Left ventricle myocardium inferior (tissue), 1 donor: ENCODE measurements around the gene STK39. TPM values are rescaled to one million over a fixed set of nuclear protein-coding genes. Genes with fewer than 3 reads are reported as not detected.
A peak's percentile ranks its signal among the peaks of the same experiment; 100 is the strongest.

Experiments
- DNase-seq: peaks from one replicate; pipeline ENCODE4 v3.0.0-alpha.2; 2020
- H3K27ac ChIP-seq: fragments of 200-600 bp; replicated peaks from 2 replicates; pipeline ENCODE4 v1.8.0; 2021
- H3K27me3 ChIP-seq: fragments of 200-600 bp; 2 replicates; pipeline ENCODE4 v1.8.0; 2021; ENCODE audit warnings: low read depth
- H3K36me3 ChIP-seq: fragments of 200-600 bp; 2 replicates; pipeline ENCODE4 v1.8.0; 2021
- H3K4me1 ChIP-seq: fragments of 200-600 bp; 2 replicates; pipeline ENCODE4 v1.8.0; 2021
- H3K4me3 ChIP-seq: fragments of 200-600 bp; 2 replicates; pipeline ENCODE4 v1.8.0; 2021; ENCODE audit warnings: mild to moderate bottlenecking, moderate library complexity
- H3K9me3 ChIP-seq: fragments of 200-600 bp; replicated peaks from 2 replicates; pipeline ENCODE4 v1.8.0; 2021
- intact Hi-C: fragments of 100-400 bp; cut with micrococcal nuclease; formaldehyde crosslinking; loops from one replicate; pipeline ENCODE4 v1.11.0; 2022
- total RNA-seq: library from RNA; stranded (reverse); fragmentation: NEBNext Ultra II Directional; extraction: Animal tissue kit (Norgen Biotek cat#: 25700); gene quantifications from one replicate; pipeline ENCODE4 v1.2.1, GENCODE V29; 2021
- TF ChIP-seq, protein P1 (sequence below): fragments of 200-600 bp; IDR thresholded peaks from 2 replicates; pipeline ENCODE4 v1.8.0; 2021; ENCODE audit warnings: antibody characterized with exemption, mild to moderate bottlenecking, borderline replicate concordance
- donor health status: DM: no; HTN: yes; CAD: no; lungs with severe emphysema.

Gene STK39
- total RNA-seq, 1 donor from 2014 or later = 23.2 TPM

DNA sequence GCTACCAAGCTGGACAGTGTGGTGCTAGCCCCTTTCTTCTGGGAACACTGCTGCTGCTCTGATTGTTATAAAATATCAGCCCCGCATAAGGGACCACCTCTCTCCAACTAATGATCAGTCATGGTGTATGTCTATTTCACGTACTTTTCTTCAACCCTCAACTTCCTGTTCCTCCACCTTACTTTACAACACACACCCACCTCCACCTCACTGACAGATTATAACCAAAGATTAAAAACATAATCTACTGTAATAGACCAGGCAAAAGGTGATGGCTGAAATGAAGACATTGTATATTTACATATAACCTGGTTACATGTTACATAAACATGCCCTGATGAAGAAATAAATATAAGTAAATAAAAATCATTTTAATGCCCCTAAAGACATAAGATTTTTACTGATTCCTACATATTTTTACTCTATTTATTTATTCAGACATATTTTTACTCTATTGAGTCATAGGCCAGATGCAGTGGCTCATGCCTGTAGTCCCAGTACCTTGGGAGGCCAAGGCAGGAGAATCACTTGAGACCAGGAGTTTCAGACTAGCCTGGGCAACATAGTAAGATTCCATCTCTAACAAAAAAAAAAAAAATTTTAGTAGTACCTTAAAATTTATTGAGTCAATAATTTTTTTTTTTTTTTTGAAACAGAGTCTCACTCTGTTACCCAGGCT is 12.8 kb downstream of the STK39 start:
- Histone ChIP-seq H3K4me3 (no peak overlapping the region), H3K36me3 (no peaks in the 10 kb centered on the region), H3K9me3 (peaks cover 7% of the 10 kb centered on the region), H3K4me1 (peaks cover 20% of the 10 kb centered on the region), H3K27ac (no peak overlapping the region), H3K27me3 (no peaks in the 10 kb centered on the region)
- intact Hi-C loops = no loop called here
- TF ChIP-seq, protein P1, sequence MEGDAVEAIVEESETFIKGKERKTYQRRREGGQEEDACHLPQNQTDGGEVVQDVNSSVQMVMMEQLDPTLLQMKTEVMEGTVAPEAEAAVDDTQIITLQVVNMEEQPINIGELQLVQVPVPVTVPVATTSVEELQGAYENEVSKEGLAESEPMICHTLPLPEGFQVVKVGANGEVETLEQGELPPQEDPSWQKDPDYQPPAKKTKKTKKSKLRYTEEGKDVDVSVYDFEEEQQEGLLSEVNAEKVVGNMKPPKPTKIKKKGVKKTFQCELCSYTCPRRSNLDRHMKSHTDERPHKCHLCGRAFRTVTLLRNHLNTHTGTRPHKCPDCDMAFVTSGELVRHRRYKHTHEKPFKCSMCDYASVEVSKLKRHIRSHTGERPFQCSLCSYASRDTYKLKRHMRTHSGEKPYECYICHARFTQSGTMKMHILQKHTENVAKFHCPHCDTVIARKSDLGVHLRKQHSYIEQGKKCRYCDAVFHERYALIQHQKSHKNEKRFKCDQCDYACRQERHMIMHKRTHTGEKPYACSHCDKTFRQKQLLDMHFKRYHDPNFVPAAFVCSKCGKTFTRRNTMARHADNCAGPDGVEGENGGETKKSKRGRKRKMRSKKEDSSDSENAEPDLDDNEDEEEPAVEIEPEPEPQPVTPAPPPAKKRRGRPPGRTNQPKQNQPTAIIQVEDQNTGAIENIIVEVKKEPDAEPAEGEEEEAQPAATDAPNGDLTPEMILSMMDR = no peak
- no peak for DNase-seq

GRCh38 chr2:168233726-168234406 is 13.5 kb downstream of the STK39 start:
- peaks cover 7% of the 10 kb centered on the region for H3K9me3 ChIP-seq
- H3K27ac ChIP-seq = no peak overlapping the region
- TF ChIP-seq, protein P1 = no peak
- no peak for DNase-seq
- no peaks in the 10 kb centered on the region for H3K36me3 ChIP-seq
- H3K27me3 ChIP-seq = no peaks in the 10 kb centered on the region
- intact Hi-C loops = no loop called here
- peaks cover 15% of the 10 kb centered on the region for H3K4me1 ChIP-seq
- H3K4me3 ChIP-seq = no peak overlapping the region

- Histone ChIP-seq H3K4me3 (no peak overlapping the region), H3K4me1 (peaks cover 15% of the 10 kb centered on the region), H3K27me3 (no peaks in the 10 kb centered on the region), H3K36me3 (no peaks in the 10 kb centered on the region), H3K9me3 (peaks cover 7% of the 10 kb centered on the region), H3K27ac (no peak overlapping the region)
- no peak for DNase-seq
- intact Hi-C loops = no loop called here
- TF ChIP-seq, protein P1 = no peak
Observed at GRCh38 chr2:168233166-168233565, 14.2 kb downstream of the STK39 start.

DNA sequence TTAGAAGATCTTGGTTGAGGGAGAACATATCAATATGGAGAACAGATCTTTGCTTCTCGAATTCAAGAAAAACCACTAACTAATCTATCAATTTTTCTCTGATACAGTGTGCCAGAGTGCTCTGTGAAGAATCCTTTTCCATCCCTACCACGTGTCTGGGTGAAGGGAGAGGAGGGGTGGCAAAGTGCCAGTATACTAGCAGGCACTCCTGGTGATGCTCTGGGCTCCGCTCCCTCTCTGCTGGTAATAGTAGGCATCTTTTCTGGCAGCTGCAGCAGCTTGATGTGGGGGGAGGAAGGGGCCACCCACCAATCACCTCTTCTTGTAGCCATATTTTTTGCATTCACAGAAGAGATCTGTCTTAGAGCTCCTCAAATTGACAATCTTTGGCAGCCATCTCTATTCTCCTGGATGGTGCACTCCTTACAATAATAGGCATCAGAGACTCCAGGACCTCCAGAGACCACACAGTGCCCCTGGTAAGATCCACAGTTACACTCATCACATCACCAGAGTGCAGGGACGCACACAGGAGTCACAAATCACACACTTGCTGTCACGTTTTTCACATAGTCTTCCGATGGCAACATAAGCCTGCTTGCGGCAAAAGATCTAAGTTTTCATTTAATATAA is 15.7 kb downstream of the STK39 start:
- H3K36me3 ChIP-seq = no peaks in the 10 kb centered on the region
- H3K4me3 ChIP-seq = no peak overlapping the region
- H3K27ac ChIP-seq = no peak overlapping the region
- peaks cover 15% of the 10 kb centered on the region for H3K4me1 ChIP-seq
- TF ChIP-seq, protein P1 = no peak
- H3K27me3 ChIP-seq = no peaks in the 10 kb centered on the region
- H3K9me3 ChIP-seq = peaks cover 7% of the 10 kb centered on the region
- intact Hi-C loops = no loop called here
- peak; percentile 31 for DNase-seq

- Histone ChIP-seq H3K27ac (no peak overlapping the region), H3K4me1 (peaks cover 15% of the 10 kb centered on the region), H3K9me3 (peaks cover 7% of the 10 kb centered on the region), H3K4me3 (no peak overlapping the region), H3K36me3 (no peaks in the 10 kb centered on the region), H3K27me3 (no peaks in the 10 kb centered on the region)
- no peak for DNase-seq
- intact Hi-C loops = no loop called here
- TF ChIP-seq, protein P1 = no peak
Observed at GRCh38 chr2:168230389-168230788, 17.0 kb downstream of the STK39 start.
